ENCODE measurements around the gene DENND1B.
"Not testable (repeated sequence)": the region's sequence is repeated elsewhere in the genome, so short reads cannot be mapped to it uniquely, and the experiment has no call there.

DENND1B gene

DNA sequence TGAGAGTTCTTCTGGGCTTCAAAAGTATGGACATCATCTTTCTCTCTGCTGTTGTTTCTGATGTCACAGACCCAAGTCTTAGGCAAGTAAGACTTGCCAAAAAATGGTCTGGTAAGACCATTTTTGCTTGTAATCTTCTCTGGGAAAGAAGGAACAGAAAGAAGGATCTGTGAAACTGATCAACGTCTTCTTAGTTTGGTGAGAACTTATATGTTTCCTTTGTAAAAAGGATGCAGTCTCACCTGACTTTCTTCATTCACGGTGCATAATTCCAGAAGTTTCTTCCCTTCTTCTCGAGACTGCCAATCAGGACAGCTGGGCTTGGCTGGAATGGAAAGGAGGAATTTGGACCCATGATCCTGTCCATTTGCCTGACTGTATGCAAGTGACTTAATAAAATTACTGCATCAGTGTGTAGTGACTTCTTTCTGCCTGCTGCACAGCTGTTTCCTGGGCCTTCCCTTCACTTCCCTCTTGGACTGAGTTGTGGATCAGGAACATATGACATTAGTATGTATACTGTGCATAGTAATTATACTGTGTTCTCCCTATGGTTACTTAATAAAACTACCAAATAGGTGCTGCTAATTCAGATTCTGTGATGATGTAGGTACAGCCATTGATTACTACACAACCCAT is 7.6 kb upstream of the DENND1B start:
- no peak for DNase-seq

DNA sequence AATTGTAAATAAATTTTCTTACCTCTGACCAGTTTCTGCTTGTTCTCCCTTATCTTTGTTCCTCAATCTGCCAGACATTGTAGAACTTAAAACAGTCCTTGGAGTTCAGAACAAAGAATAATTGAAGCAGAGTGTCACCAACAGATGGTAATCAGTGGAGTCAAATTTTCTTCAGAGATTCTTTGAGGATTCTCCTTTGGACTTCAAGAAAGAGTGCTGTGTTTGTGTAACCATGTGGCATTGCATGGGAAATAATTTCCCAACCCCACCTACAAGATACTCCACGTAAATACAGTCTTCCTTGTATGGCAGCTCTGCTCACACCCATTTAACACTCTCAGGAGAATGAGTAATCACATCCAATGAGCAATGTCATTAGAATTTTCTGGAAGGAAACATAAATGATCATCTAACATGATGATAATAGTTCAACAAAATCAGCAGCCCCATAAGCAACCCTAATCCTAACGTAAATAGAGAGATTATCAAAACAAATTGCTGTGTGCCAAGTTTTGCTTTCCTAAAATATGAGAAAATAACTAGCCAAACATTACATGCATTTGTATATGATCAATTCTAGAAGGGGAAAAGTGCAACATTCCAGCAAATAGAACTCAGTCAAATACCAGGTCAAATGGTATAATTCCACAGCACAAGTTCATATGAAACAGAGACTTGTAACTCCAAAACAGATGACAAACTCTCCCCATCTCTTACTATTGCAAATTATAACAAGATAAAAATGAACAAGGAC is 6.9 kb upstream of the DENND1B start:
- no peak for DNase-seq

DNA sequence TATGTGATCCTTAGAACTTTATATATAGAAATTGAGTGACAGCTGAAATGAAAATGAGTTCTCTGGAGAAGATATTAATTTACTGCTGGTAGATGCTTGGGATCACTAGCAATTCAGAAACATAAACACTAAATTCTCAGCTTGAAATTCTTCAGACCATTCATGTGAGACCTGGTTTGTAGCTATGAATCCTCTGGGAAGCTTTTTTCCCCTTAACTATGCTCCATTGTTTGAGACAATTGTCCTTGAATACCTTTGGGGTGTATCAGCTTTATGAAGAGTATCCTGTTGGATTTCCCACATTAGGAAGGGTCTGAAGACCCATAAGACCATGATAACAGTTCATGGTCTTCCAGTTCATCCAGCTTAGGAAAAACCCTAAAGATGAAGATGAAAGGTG is 4.6 kb upstream of the DENND1B start:
- no peak for DNase-seq

DNA sequence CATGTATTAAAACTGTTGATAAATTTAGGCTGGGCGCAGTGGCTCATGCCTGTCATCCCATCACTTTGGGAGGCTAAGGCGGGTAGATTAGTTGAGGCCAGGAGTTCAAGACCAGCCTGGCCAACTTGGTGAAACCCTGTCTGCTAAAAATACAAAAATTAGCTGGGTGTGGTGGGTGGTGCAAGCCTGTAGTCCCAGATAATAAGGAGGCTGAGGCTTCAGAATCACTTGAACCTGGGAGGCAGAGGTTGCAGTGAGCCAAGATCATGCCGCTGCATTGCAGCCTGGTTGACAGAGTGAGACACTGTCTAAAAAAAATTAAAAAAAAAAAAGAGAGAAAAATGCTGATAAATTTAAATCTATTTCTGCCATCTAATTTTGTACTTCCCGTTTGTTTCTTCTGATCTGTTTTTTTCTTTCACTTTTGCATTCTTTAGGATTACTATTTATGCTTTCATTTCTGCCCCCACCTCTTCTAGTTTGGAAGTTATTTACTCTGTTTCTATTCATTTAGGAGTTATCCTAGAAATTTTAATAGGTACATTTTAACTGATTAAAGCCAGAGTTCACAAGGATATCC is 3.2 kb upstream of the DENND1B start:
- no peak for DNase-seq

DNA sequence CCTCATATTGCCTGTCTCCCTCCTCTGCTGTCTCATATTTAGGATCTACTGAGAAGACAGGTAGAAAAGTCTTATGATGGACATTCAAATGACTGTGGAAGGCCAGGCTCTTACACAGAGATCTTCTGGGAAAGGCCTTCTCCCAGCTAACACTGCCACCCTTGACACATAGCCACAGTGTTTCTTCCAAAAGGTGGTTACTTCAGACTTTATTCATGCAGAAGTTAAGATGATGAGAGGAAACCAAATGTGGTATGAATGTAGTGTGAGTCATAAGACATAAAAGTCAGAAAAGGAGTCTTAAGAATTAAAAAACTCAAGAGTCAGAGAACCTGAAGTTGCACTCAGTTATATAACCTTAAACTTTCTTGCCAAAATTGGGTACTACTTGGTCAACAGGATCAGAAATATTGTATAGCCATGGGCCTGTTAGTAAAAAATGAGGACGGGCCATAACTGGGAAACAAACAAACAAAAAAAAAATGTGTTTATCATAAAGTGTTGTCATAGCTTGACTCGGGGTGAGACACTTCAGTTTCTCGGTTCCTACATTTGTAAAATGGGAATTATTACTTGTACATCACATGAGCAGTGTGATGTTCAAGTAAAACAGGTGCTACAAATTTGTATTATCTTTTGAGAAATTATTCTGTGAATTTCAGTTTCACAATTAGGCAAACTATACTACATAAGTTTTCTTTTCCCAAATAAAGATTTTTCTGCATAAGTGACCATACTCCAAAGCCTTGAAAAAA is 1.2 kb upstream of the DENND1B start:
- DNase-seq = no peak

DNA sequence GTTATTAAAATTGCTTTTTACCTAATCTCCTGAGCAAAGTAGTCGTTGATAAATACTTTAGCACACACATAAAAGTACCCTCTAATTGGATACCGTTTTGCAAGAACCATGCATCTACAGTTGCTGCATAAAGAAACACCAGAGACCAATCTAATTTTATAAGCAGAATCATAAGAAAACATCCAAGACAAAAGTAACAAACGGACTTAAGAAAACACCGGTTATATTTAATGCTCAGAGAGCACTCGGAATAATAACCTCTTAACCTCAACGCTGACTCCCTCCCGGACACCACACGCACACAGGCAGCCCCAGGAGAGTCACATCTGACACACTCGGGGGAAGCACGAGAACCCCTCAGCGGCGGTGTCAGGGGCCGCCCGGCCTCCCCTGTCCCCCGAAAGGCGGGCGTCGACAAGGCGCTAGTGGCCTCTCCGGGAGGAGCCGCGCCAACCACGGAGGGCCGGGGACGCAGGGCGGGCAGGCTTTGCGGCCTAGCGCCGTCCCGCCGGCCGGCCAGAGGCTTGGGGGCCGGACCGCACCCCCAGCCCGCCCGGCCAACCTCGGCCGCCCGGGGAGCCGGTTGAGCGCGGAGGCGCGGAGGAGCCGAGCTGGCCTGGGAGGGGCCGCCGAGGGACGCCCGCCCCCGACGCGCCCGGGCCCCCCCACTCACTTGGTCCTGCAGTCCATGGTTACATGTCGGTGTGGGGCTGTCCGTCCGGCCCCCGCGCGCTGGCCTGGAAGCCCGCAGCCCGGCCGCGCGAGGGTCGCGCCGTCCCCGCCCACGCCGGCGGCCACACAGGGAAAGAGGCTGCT is 606 bp downstream of the DENND1B start:
- no peak for DNase-seq

DNA sequence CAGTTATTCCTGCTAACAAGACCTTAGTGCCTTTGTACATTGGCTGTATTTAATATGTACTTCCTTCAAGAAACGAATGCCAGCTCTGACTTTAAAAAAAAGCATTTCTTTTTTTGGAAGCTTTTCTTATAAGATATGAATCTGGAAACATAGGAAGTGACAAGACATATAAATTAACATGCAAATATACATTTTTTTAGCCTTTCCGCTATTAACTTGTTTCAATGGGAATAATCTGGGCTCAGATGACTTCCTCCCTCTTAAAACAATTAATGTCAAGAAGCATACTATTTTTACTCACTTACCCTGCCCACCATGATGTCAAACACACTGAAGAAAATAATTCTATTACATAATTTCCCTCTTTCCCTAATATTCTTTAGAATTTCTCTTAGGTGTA is 1.4 kb downstream of the DENND1B start:
- no peak for DNase-seq

DNA sequence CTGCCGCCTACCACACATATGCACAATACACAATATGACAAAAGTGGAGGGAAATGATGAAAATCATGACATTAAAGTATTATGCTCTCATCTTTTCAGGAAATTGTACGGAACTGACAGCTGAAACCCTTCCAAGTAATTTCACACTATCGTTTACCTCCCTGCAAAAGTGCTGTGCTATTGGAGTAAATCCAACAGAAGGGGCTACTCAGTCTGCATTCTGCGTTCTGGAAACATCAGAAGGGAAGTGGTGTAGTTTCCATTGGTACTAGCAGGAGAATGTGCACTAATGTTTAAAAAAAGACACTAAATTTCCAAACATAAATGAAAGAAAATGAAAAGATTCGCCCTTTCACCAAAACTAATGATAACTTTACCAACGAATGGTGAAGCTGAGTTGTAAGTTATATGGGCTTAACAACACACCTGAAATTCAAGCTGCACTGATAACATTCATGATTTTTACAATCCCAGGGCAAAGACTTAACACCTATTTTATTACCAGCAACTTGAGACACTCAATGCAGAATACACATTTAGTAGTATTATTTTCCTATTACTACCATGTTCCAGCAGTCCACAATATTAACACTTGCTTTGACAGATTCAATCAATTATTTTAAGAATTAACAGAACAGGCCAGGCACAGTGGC is 3.2 kb downstream of the DENND1B start:
- DNase-seq = no peak

DNA sequence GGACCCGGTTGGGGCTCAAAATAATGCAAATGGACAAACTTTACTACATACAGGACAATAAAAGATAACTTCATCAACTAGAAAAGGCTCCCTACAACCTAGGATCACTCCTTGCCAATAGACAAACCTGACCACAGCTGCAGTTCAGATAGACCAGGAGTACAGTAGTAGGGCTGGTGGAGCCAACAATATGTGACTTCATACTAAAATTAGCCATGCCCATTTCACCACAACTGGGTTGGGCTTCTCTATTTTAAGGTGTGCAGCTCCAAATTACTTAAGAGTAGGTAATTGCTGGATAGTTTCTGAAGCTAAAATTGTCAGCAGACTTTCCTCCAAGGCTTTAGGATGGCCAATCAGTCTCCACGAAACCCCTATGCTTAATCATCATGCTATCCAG is 3.9 kb downstream of the DENND1B start:
- no peak for DNase-seq

DNA sequence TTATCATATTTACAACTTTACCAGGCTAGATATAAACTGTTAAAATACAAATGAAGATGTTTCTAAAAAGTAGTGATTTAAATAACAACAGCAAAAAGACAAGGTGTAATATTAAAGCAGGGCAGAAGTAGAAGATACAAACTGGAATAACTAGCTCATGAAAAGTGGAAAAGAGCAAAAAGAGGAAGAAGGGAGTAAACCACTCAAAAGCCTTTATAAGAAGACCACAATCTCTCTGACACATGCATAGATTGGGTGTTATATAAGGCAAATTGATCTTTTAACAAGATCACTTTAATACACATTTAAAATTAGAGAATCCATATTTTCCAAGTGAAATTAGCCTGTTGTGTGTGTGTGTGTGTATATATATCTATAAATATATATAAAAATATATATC is 5.0 kb downstream of the DENND1B start:
- no peak for DNase-seq

DNA sequence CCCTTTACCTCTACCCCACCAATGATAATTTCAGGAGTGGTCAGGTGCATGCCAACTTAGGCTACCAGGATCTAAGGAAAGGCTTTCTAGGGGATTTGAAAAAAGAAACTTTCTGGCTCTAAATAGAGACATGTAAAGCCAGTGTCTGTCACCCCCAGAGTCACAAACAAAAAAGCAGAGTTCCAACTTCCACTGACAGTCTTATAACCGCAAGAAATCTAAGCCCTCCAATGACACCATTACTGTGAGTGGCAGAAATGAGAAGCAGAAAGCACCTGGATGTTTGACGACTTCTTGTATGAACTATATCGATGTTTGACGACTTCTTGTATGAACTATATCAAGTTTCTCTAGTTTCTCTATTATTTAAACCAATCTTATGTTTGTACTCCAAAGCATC is 6.0 kb downstream of the DENND1B start:
- no peak for DNase-seq

DNA sequence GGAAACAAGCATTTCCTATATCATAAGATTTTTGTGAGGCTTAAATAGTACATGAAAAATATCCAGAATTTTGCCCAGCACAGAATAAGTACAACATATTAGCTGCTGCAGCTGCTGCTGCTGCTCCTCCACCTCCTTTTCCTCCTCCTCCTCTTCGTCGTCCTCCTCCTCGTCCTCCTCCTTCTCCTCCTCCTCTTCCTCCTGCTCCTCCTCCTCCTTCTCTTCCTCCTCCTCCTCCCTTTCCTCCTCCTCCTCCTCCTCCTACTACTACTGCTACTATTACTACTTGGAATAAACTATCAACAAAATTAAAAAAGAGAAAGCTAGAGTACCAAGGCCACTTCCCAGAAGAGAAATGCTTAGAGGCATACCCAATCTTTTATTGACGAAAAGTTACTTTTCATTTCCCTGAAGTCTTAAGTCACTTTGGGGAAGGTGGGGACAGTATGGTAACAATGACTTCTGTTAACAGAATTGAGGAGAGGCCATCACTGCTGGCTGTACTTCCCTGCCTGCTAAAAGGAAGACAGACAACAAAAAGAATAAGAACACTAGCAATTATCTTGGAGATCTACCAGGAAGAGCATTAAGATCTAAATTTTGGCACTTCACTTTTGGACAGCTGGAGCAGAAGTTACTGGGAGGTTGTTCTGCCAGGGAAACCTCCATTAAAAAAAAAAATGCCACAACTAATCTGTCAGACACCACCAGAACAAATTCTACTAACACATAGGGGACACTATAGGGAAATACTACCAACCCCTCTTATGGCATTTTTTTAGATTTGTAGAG is 7.1 kb downstream of the DENND1B start:
- no peak for DNase-seq

DNA sequence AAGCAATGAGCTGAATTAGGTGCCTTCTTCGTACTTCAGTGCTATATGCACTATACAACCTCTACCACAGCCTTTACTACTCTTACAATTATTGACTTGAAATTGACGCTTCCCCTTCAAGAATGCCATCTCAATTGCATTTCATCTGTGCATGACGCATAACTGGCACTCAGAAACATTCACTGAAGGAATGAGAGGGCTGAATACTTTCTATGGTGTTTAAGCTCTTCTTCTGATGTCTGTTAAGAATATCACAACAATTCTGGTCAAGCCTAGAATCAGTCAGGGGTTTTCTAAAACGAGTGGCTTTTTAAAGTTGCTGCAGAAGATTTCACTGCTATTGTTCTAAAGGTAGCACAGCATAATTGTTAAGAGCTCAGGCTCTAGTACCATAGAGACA is 11.5 kb downstream of the DENND1B start:
- DNase-seq = no peak

DNA sequence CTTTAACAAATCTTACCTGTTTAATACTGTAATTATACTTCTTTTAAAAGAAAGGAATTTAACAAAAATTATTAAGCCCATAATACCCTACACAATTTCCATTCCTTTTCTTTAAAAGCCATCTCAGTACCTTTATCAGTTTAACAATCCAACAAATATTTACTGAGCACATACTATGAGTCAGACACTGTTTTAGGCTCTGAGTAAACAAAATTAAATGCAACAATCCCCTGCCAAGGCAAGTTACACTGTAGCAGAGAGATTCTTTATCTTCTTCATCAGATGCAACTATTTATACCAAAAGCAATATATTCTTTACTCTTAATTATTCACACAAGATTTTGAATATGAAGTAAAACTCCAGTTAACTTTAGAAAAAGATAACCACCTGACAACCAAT is 12.0 kb downstream of the DENND1B start:
- no peak for DNase-seq

DNA sequence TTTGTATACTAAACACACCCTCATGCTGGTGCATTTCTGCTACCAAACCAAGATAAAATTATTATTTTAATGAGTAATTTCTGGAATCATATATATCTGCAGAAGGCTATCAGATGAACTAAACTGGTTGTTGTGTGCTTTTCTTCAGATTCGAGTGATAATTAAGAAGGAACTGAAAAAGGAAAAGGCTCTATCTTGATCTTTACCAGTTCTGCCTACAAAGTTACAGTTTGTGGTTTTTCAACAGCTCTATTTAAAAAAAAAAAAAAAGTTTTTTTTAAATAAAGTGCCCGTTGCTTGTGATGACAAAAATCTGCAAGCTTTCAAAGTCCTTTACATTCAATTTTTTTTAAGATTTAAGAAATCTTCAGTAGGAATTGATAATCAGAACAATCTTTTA is 13.6 kb downstream of the DENND1B start:
- no peak for DNase-seq

DNA sequence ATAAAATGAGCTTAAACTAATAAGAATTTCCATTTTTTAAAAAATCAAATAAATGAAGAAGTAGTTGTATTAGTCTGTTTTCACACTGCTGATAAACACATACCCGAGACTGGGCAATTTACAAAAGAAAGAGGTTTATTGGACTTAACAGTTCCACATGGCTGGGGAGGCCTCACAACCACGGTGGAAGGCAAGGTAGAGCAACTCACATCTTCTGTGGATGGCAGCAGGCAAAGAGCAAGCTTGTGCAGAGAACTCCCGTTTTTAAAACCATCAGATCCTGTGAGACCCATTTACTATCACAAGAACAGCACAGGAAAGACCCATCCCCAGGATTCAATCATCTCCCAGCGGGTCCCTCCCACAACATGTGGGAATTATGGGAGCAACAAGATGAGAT is 19.7 kb downstream of the DENND1B start:
- not testable (repeated sequence) for DNase-seq

DNA sequence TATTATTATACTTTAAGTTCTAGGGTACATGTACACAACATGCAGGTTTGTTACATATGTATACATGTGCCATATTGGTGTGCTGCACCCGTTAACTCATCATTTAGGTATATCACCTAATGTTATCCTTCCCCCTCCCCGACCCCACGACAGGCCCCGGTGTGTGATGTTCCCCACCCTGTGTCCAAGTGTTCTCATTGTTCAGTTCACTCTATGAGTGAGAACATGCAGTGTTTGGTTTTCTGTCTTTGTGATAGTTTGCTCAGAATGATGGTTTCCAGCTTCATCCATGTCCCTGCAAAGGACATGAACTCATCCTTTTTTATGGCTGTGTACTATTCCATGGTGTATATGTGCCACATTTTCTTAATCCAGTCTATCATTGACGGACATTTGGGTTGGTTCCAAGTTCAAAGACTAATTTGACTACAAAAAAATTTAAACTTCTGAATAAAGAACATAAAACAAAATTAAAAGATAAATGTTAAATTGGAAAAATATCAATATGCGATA is 22.6 kb downstream of the DENND1B start:
- DNase-seq = not testable (repeated sequence)

DNA sequence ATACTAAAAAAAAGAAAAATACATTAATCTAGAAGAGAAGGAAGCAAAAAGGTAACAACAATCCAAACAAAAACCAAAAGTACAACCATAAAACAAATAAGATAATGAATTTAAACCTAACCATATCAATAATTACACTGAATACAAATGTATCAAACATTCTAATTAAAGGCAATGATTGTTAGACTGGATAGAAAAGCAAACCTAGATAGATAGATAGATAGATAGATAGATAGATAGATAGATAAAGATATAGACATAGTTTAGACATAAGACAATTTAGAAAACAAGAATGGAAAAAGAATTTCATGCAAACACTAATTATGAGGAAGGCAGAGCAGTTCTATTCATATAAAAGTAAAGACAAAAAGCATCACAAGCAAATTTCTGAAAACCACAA is 24.9 kb downstream of the DENND1B start:
- DNase-seq = no peak

DNA sequence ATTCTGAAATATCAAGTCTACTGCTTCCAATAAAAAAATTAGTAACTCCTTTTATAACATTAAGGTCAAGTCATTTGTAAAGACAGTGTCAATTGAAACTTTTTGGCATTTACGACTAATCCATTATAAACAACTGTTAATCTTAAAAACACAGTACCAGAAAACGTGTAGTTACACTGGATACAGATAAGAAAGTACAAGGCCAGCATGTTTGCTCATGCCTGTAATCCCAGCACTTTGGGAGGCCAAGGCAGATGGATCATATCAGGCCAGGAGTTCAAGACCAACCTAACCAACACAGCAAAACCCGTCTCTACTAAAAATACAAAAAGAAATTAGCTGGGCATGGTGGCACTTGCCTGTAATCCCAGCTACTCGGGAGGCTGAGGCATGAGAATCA is 29.4 kb downstream of the DENND1B start:
- DNase-seq = no peak

DNA sequence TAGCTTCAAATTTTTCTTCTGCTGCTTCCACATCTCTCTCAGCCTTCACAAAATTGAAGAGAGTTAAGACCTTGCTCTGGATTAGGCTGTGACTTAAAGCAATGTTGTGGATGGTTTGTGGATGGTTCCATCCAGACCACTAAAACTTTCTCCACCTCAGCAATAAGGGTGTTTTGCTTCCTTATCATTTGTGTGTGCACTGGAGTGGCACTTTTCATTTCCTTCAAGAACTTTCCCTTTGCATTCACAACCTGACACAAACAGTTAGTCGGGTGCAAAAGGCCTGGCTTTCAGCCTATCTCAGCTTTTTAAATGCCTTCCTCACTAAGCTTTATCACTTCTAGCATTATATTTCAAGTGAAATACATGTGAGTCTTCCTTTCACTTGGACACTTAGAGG is 30.3 kb downstream of the DENND1B start:
- no peak for DNase-seq

DNA sequence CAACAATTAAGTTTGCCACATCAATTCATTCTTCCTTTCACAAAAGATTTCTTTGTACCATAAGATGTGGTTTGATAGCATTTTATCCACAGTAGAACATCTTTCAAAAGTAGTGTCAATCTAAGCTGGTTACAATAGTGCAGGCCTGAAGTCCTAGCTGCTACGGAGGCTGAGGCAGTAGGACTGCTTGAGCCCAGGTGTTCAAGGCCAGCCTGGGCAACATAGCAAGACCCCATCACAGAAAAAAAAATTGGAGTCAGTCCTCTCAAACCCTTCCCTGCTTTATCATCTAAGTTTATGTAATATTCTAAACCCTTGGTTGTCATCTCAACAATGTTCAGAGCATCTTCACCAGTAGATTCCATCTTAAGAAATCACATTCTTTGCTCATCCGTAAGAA is 31.7 kb downstream of the DENND1B start:
- DNase-seq = no peak
